ENCODE data around the gene PPP1R3G. TPM values are rescaled to one million over a fixed set of nuclear protein-coding genes. Genes with fewer than 3 reads are reported as not detected.

PPP1R3G gene
- total RNA-seq, 1 donor, result under 0.01 TPM

DNA sequence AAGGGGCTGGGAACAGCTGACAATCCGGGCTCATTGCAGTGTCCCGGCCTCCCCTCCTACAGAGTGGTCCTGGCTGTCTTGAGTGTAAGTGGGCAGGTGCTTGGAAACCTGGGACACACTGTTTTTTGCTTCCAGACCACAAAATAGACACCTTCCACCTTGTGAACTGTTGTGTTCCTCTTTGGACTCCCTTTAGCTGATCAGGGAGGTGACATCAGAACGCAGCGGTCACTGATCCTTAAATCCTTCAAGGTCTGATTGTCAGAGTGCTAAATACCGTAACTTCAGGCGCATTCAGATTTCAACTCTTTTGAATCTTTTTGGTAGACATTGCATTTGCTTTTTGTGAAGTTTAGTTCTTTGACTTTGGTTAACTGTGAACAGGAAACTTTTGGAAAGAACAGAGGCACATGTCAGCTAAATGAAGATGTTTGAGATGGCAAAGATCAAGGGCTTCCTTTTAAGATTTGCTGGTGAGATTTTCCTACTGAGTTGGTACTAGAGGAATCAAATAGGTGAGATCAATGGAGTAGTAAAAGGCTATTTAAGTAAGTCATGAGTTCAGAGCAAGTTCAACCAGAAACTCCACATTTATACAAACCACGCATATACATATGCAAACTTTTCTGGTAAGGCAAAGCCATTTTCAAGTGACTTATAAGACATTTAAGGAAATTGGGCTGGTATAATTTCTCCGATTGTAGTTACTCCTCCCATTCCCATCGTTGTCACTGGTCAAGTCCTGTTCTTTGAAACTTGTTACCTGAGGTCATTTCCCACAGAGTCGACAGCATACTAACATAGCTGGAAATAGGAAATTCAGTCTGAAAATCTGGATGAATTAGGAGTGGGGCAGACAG lies 6.3 kb downstream of the PPP1R3G start:
- no peak for DNase-seq (ENCODE audit: low read depth in 2 of 3, low spot score in 2 of 3)

DNA sequence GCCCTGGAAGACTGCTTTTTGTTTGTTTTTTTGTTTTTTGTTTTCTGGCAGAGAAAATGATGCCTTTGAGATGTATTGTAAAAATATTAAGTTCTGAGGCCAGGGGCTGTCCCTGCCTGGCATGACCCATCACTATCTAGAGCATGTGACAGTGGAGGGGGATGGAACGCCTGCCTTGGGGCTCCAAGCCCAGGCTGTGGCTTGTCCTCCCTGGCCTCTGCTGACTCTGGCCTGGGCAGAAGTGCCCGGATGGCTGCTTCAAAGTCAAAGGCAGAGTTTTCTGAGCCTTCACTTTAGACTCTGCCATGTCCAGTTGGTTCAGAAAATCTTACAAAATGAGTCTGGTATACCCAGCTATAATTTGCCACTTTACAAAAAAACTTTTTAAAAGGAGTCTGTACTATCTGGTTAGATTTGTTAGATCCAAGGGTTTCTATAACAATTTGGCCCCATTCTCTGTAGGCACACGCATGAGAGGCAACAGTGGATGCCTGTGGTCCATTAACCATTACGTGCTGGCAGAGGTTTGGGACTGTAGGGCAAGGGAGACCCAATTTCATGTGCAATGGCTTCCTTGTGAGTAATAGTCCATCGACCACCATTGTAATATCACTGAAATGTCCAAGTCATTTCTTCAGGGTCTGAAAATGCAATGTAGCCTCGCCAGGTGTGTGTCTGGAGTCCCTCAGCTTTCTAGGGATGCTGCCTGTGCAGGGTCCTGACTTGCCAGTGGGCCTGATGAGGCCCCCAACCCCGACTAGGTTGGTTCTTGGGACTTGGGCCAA lies 8.3 kb downstream of the PPP1R3G start:
- DNase-seq (ENCODE audit: low read depth in 2 of 3, low spot score in 2 of 3), result no peak

- no peak for DNase-seq (ENCODE audit: low read depth in 2 of 3, low spot score in 2 of 3)
These were observed 9.2 kb downstream of the PPP1R3G start for GRCh38 chr6:5094327-5094726.

- DNase-seq (ENCODE audit: low read depth in 2 of 3, low spot score in 2 of 3), result no peak
These were observed 10.1 kb downstream of the PPP1R3G start for GRCh38 chr6:5095236-5095635.

GRCh38 chr6:5096482-5096881 lies 11.3 kb downstream of the PPP1R3G start:
- DNase-seq (ENCODE audit: low read depth in 2 of 3, low spot score in 2 of 3), result no peak

DNA sequence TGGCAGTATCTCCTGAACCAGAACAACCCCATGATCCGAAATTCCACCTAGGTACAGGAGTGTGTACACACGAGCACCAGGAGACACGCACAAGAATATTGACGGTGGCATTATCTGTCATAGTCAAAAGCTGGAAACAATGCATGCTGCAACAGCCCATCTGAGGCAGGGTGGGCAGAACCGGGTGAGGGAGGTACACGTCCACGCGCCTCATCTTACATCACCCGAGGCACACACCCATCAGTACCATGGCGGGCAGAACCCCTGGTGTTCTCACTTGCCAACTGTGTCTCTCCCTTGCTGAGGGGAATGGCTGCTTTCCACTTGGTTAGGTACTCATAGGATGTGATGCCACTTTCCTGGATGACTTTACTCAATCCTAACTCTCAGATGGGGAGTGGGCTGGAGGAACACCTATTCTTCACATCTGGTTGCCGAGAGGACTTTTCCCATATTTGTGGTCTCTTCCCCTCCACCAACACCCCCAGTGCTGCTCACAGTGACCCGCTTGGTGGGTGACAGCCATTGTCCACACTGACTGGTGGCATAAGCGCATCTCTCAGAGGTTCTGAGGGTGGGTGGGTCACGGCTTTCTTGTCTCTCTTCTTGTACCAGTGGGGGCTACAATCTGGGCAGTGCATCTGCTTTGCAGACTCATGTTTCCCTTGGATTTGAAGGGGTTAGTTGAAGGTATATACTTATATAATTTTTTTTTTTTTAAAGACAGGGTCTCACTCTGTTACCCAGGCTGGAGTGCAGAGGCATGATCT lies 13.5 kb downstream of the PPP1R3G start:
- no peak for DNase-seq (ENCODE audit: low read depth in 2 of 3, low spot score in 2 of 3)

GRCh38 chr6:5099537-5099936 lies 14.4 kb downstream of the PPP1R3G start:
- DNase-seq (ENCODE audit: low read depth in 2 of 3, low spot score in 2 of 3), result no peak

GRCh38 chr6:5100806-5101205 lies 15.7 kb downstream of the PPP1R3G start:
- DNase-seq (ENCODE audit: low read depth in 2 of 3, low spot score in 2 of 3), result no peak

GRCh38 chr6:5102267-5102970 lies 17.3 kb downstream of the PPP1R3G start:
- no peak for DNase-seq (ENCODE audit: low read depth in 2 of 3, low spot score in 2 of 3)

- no peak for DNase-seq (ENCODE audit: low read depth in 2 of 3, low spot score in 2 of 3)
These were observed 18.1 kb downstream of the PPP1R3G start for GRCh38 chr6:5103250-5103649.

DNA sequence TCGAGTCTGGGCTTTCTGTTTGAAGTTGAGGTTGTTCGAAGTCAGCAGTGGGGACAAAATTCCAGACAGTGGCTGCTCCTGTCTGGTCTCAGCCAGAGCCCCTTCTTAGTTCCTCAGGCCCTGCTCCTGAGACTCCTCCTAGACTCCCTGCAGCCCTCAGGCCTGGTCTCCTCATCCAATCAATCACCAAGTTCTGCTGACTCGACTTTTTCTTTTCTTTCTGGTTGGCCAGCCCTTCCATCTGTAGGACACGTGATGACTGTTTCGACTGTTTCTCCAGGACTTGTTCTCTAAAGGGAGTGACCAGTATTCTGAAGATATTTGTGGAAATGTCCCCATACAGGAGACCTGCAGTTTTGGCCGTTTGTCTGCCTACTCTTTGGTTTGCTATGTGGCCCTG lies 19.5 kb downstream of the PPP1R3G start:
- no peak for DNase-seq (ENCODE audit: low read depth in 2 of 3, low spot score in 2 of 3)

- no peak for DNase-seq (ENCODE audit: low read depth in 2 of 3, low spot score in 2 of 3)
These were observed 20.0 kb downstream of the PPP1R3G start for GRCh38 chr6:5105146-5105545.

DNA sequence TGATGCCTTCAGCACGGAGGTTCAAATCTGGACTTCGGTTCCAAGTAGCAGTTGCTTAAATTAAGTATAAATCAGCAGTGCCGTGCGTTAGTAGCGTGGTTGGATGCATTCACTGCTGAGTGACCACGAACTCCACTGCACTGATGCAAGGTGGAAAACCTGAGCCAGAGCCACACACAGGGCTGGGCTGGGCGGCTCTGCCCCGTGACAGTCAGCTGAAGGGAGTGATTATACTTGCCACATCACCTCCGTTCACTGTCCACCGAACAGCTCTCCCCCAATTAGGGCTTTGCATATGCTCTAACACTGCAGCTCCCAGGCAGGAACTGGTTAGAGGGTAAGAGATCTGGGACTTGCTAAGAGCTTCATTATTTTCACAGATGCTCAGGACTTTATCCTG lies 22.2 kb downstream of the PPP1R3G start:
- DNase-seq (ENCODE audit: low read depth in 2 of 3, low spot score in 2 of 3), result no peak

DNA sequence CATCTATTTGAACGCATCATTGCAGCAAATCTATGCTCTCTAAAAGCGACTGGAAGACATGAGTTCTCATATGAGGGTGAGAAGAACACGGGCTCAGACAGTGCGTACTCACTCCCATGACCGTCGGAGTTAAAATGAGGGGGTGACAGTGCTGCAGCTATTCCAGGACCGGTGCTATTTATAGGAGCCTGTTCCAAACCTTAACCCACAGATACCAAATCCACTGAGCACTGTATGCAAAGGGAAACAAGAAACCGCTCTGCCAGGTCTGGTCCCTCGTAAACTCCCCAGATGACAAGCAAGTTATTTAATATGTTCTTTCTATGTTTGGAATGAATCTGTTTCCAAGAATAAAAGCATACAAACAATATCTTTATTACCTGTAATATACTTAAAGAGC lies 22.9 kb downstream of the PPP1R3G start:
- no peak for DNase-seq (ENCODE audit: low read depth in 2 of 3, low spot score in 2 of 3)

DNA sequence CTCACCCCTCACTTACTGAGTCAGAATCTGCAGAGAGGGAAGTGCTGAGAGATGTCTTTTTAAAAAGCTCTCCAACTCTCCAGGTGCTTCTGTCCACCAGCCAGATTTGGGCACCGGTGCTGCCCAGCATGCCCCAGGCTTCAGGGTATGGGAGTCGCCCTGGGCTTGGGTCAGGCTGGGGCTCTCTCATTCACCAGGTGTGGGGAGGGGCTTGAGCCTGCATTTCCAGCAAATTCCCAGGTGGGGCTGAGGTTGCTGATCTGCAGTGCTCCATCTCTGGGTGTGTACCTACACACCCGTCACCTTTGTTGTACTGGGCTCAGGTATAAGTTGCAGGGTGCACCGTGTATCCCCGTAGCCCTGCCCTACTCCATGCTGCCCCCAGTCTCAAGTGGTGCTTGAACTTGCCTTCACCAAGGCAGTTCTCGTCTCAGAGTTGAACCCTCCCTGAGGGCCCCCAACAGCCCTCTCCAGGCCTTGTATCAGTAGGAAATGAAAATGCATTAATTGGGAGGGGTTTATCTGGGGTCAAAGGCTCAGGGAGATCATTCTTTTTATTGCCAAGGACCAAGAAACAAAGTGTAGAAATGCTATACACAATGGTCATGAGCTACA lies 23.5 kb downstream of the PPP1R3G start:
- DNase-seq (ENCODE audit: low read depth in 2 of 3, low spot score in 2 of 3), result no peak

GRCh38 chr6:5109436-5109835 lies 24.3 kb downstream of the PPP1R3G start:
- DNase-seq (ENCODE audit: low read depth in 2 of 3, low spot score in 2 of 3), result no peak

- no peak for DNase-seq (ENCODE audit: low read depth in 2 of 3, low spot score in 2 of 3)
These were observed 25.1 kb downstream of the PPP1R3G start for GRCh38 chr6:5110246-5110645.

DNA sequence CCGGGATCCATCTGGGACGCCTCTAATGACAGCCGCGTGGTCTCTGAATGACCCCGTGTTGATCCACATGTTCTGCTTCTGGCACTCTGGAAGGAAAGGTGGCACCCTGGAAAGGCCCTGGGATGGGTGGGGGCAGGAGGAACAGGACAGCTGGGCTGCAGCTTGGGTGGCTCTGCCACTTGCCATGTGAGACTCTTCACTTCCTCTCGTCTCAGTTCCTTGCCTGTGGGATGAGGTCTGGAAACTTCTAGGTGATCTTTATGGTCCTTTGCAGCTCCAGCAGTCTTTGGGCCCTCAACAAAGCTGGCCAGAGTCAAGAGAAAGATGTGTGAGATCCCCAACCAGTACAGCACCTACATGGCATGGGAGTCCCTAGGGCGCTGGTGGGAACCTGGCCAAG lies 26.5 kb downstream of the PPP1R3G start:
- DNase-seq (ENCODE audit: low read depth in 2 of 3, low spot score in 2 of 3), result no peak

DNA sequence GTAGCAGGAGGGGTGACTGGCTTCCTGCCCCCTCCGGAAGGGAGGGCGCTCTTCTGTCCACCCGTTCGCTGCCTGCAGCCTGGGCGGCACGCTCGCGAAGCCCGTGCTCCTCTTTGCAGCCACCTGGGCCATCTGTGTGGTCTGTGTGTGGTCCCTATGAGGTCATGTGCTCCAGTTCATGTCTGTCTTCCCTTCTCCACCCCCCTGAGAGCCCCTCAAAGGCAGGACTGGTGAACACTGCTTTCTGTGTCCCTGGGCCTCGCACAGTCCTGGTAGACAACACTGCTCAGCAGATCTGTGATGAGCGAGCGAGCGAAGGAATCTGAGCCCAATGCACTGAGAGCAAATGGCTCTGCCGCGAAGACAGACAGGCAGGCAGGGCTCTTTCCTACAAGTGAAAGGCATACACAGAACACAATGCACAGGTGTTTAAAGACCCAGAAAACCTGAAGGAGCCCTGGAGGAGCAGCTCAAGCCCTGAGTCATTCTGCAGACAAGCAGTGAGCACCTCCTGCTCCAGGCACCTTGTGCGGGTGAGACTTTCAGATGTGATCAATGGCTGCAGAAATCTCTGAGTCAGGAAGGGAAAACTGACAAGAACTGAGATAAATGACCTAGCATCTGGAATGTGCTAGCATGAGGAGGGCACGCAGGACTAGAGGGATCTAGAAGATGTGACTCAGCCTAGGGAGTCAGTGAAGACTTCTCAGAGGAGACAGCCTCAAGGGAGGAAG lies 27.1 kb downstream of the PPP1R3G start:
- DNase-seq (ENCODE audit: low read depth in 2 of 3, low spot score in 2 of 3), result no peak

- no peak for DNase-seq (ENCODE audit: low read depth in 2 of 3, low spot score in 2 of 3)
These were observed 28.0 kb downstream of the PPP1R3G start for GRCh38 chr6:5113096-5113495.
